Stimulated activated CD8-positive, alpha-beta memory T cell treated with anti-CD3 and anti-CD28 coated beads, Interleukin-7, amount 100 ng/mL, for 1 hour (primary cell): ENCODE measurements around the gene HAND1.
"Not testable (repeated sequence)": the region's sequence is repeated elsewhere in the genome, so short reads cannot be mapped to it uniquely, and the experiment has no call there.

Experiments
- DNase-seq, 2 donors: peaks; one replicate each; pipeline ENCODE4 v3.0.0-alpha.2; 2020; ENCODE audit warnings: low read depth in 2 of 2

The HAND1 gene

DNA sequence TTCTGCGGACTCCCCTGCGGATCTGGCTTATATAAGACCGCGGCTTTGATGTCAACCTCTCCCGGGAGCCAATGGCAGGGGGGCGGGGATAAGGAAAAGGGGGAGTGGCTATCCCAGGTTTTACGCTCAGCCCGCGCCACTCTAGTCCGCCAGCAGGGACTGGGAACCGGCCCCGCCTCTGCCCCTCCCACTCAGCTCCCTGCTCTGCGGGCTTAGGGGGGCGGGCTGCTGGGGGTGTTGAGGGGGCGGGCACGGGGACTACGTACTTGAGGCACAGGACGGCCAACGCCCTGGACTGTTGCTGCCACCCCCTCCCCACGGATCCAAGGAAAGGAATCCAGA lies at the start of gene HAND1:
Gene HAND1, minus strand, starts transcription at position 4 of the 342 bp plus-strand sequence. CDS start 219 bp downstream, outside the sequence.
- DNase-seq: no peak

- no peak for DNase-seq
Measured at GRCh38 chr5:154526231-154527226, 48.5 kb upstream of the HAND1 start.

- no peak for DNase-seq
Measured at GRCh38 chr5:154524859-154525258, 46.8 kb upstream of the HAND1 start.

GRCh38 chr5:154524181-154524580 lies 46.2 kb upstream of the HAND1 start:
- no peak for DNase-seq

GRCh38 chr5:154523709-154524108 lies 45.7 kb upstream of the HAND1 start:
- DNase-seq: no peak

- no peak for DNase-seq
Measured at GRCh38 chr5:154523104-154523503, 45.1 kb upstream of the HAND1 start.

DNA sequence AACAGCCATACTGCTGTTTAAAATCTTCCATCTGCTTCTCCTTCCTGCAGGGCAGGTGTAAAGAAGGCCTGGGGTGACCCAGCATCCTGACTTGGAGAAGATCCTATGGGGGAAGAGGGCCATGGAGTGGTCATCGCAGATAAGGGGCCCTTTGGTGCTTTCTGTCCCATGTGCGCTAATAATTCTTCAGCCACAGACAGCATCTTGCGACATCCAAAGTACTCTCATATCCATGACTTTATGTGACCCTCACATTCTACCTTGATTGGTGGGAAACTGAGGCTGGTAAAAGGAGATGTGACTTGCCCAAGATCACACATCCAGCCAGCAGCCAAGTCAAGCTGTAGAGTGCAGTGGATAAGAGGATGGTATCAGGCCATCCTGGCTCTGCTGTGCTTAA lies 44.3 kb upstream of the HAND1 start:
- no peak for DNase-seq

GRCh38 chr5:154521756-154522155 lies 43.7 kb upstream of the HAND1 start:
- DNase-seq: no peak

- no peak for DNase-seq
Measured at GRCh38 chr5:154520861-154521453, 42.9 kb upstream of the HAND1 start.

DNA sequence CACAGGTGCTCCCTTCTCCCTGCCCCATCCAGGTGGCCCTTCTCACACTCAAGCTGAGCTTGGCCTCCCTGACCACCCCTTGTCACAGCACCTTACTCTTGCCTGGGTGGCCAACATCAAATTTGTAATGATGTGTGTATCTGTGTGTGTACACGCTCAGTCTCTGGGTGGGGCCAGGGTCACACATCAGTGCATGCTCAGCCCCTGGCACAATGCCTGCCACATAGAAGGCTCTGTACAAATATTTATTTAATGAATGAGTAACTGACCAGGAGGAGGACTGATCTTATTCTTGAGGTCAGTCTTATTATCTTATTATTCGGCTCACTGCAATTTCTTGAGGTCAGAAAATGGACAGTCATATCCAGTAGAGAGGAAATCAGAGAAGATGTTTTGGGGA lies 41.3 kb upstream of the HAND1 start:
- no peak for DNase-seq

GRCh38 chr5:154518438-154518867 lies 40.4 kb upstream of the HAND1 start:
- DNase-seq: no peak

DNA sequence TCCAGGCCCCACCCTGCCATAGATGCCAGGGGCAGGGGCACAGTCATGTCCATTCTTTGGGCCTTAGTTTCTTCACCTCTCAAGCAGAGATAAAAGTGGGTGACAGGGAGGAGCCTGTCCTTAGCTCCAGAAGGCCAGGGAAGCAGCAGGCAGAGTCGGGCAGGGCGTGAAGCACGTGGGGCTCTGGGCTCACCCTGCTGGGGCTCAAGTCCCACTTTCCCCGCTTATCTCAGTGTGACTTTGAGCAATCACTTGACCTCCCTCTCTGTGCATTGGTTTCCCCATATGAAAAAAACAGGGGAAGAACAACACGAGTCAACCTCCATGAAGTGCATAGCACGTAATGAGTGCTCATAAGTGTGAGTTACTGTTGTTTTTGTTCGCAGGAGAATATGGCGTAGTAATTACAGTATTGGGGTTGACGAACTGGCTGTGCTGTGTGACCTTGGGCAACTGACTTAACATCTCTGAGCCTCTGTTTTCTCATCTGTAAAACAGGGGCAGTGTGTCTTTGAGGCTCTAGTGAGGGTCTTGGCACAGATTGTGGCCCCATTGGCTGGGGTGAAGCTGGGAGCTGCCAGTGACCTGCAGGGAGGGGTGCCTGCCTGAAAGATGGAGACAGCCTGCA lies 39.9 kb upstream of the HAND1 start:
- no peak for DNase-seq

DNA sequence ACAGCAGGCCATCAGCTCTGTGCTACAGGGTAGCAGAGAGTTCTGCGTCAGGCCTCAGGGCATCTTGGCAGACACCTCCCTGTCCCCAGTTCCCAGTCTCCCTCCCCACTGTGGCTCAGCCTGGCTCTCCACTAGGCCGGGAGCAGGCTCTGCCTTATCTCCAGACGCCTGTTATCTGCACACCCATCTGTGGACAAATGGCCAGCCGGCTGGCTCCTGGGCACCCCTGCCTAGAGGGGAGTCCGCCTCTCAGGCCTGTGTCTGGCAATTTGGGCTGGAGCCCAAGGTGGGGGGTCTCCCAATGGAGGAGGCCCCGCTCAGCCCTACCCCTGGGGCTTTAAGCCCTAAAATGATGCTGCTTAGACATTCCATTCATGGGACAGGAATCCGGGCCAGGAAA lies 39.2 kb upstream of the HAND1 start:
- DNase-seq: no peak

GRCh38 chr5:154516475-154516874 lies 38.4 kb upstream of the HAND1 start:
- DNase-seq: no peak

- DNase-seq: not testable (repeated sequence)
Measured at GRCh38 chr5:154515488-154515887, 37.5 kb upstream of the HAND1 start.

GRCh38 chr5:154514331-154514730 lies 36.3 kb upstream of the HAND1 start:
- DNase-seq: no peak

- no peak for DNase-seq
Measured at GRCh38 chr5:154513669-154514084, 35.6 kb upstream of the HAND1 start.

DNA sequence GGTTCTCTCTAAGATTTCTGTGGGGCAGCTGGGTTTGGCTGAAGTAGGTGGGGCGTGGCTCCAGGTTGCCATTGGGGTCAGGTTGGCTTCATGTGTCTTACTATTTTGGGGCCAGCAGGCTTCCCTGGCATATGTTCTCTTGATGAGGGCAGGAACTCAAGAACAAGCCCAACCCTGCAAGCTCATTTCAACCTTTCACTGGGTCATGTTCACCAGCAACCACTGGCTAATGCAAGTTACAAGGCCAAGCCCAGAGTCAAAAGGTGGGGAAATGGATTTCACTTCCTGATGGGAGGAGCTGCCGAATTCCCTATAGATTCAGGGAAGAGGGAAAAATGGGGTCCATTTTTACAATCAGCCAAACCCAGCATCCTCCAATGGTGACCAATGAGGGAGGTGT lies 34.0 kb upstream of the HAND1 start:
- no peak for DNase-seq

GRCh38 chr5:154509784-154510555 lies 31.9 kb upstream of the HAND1 start:
- DNase-seq: no peak

DNA sequence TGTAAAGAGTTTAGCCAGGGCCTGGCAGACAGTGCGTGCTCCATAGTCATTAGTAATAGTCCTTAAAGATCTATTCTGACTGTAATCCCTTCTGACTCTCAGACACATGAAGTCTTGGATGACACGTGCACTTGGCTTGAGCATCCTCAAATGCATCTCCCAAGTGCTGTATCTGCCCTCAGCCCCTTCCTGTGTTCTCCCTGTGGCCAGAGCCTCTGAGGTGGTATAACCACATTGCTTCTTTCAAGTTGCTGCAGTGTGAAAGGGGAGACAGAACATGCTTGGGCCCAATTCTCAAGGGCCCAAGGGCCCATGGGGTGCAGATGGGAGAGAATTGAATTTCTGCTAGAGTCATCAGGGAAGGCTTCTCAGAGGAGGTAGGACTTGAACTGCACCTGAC lies 30.1 kb upstream of the HAND1 start:
- DNase-seq: no peak

- DNase-seq: no peak
Measured at GRCh38 chr5:154506716-154507080, 28.7 kb upstream of the HAND1 start.
